NCI-H510A treated with DMSO at 0.1 percent for 48 hours (cell line): Measurements from ENCODE around the gene NIPAL3.
"Not testable (repeated sequence)": the region's sequence is repeated elsewhere in the genome, so short reads cannot be mapped to it uniquely, and the experiment has no call there.

Source experiments
- DNase-seq: peaks from one replicate; lab custom pipeline; 2025; lab: John Stamatoyannopoulos, UW

NIPAL3 gene

DNA sequence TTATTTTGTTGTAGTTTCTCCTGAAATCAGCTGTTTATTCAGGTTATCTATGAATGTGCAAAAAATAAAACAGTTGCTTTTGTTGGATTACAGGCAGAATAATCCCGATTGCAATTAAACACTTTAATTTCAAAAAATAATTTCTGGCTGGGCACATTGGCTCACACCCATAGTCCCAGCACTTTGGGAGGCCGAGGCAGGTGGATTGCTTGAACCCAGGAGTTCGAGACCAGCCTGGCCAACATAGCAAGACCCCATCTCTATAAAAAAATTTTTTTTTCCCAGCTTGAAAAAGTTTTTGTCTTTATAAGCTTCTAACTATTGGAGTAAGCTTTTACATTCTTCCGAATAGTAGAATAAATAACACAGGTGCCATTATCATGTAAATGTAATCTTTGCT, 102.3 kb downstream of the NIPAL3 start:
- no peak for DNase-seq

DNA sequence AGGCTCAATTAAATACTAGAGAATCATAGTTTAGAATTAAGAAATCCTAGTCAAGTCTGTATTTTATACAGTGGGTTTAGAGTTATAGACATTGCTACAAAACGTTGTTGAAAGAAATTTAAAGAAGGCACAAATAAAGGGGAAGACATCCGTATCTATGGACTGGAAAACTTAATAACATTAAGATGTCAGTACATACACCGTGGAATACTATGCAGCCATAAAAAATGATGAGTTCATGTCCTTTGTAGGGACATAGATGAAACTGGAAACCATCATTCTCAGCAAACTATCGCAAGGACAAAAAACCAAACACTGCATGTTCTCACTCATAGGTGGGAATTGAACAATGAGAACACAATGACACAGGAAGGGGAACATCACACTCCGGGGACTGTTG, 104.7 kb downstream of the NIPAL3 start:
- DNase-seq = not testable (repeated sequence)
